GM19463 (cell line): ENCODE results near the gene SLC8B1.

ENCODE experiments used
- ATAC-seq: cut with Tn5 transposase; IDR thresholded peaks from one replicate; pipeline ENCODE4 v1.9.1; 2021; ENCODE audit warnings: mild to moderate bottlenecking, moderate library complexity; ENCODE audit not compliant: unreplicated experiment

SLC8B1 gene

DNA sequence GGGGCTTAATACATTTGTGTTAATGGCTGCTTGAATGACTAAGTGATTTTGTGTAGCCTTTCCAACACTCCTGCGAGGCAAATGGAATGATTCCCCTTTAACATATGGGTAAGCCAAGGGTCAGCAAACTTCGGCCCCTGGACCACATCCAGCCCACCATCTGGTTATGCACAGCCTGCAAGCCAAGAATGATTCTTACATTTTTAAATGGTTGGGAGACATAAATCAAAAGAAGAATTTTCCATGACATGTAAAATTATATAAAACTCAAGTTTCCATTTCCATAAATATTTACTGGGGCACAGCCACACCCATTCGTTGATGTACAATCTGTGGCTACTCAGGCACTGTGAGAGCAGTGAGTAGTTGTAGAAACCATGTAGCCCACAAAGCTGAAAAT is 9.0 kb downstream of the SLC8B1 start:
- ATAC-seq, result no peak

DNA sequence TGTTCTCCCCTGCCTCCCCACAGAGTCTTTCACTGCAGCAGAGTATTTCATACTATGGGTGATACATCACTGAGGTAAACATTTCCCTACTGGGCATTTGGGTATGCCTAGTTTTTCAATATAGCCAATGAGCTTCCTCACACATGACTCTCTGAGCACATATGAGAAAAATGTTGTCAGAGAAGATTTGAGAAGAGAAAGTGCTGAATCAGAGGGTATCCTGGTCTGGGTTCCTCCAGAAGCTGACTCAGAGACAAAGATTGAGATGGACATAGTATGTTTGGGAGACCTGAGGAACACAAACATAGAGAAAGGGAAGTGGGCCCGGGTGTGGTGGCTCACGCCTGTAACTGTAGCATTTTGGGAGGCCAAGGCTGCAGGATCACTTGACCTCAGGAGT is 12.6 kb downstream of the SLC8B1 start:
- ATAC-seq, result no peak

DNA sequence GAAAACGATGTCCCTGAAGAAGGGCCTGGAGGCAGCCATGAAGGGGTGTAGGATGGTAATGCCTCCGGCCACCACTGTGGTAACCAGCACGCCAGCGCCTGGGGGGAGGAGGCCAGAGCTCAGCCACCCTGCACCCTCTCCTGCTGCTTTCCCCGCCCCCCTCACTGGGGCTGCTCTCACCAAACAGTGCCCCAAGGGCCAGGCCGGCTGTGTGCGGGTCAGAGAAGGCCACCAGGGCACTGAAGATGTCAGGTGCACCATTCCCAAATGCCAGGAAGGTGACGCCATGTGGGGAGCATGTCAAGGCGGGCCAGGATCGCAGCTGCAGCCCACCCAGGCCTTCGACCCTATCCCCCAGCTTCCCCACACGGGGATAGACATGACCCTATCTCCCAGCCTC is 14.5 kb downstream of the SLC8B1 start:
- no peak for ATAC-seq

DNA sequence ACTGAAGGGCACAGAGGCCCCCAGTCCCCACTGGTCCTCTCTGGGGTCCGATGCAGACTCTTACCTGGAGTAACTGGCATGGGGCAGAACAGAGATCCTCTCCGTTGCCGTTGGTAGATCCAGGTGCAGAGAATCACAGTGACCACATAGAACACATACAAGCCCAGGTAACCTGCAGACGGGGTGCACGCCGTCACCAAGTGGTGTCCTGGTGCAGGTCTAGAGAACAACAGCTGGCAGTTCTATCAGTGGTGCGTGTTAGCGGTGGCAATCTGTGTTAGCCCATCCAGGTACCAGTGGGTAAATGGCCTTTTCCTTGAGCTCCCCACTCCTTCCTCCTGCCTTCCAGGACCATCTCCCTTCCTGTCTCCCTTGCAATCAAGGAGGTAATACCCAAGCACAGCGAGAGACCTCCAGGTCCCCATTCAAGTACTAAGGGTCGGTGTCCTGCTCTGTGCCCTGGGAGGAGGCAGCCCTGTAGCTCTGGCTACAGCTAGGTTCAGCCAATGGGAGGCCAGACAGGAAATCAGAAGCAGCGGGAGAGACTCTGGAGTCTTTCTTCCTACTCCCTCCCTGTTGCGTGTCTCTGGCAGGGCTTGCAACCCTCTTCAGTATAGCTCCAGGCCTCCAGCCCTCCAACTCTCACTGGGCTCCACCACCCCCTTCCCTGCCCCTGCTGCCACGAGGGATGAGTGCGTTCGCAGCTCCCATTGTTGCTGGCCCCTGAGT is 15.8 kb downstream of the SLC8B1 start:
- ATAC-seq, result no peak

DNA sequence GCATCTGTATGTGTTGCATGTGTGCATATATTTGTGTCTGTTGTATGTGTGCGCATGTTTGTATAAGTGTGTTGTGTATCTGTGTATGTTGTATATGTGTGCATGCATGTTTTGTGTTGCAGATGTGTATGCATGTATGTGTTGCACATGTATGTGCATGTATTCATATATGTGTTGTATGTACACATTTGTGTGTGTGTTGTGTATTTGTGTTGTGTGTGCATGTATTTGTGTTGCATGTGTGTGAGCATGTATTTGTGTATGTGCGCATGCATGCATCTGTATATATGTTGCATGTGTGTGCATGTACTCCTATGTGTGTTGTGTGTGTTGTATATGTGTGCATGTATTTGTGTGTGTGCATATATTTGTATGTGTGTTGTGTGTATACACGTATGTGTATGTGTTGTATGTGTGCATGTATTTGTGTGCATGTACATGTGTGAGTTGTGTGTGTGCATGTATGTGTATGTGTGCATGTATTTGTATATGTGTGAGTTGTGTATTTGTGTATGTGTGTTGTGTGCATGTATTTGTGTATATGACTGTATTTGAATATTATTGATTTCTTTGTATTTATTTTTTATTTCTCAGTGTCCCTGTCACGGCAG is 16.8 kb downstream of the SLC8B1 start:
- ATAC-seq, result no peak

DNA sequence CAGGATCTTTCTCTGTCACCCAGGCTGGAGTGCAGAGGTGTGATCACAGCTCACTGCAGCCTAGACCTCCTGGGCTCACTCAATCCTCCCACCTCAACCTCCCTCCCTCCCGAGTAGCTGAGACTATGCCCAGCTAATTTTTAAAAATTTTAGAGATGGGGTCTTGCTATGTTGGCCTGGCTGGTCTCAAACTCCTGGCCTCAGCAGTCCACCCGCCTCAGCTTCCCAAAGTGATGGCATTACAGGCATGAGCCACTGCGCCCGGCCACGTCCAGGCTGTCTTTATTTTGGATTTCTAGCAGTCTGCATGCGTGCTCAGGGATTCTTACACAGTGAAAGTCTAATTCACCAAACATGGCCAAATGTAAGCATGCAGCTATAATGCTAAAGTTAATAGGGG is 17.8 kb downstream of the SLC8B1 start:
- no peak for ATAC-seq

DNA sequence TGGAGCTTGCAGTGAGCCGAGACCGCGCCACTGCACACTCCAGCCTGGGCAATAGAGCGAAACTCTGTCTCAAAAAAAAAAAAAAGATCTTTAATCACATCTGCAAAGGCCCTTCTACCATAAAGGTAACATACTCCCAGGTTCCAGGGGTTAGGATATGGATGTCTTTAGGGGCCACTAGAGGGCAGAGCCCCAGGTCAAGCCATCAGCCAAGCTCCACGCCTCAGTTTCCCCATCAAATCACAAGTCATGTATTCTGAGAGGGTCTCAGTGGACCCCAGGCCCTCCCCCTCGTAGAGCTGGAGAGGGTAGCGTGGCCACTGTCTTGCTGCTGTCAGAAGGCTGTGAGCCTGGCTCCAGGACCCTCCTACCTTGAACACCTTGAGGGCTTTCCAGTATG is 18.8 kb downstream of the SLC8B1 start:
- ATAC-seq, result no peak

DNA sequence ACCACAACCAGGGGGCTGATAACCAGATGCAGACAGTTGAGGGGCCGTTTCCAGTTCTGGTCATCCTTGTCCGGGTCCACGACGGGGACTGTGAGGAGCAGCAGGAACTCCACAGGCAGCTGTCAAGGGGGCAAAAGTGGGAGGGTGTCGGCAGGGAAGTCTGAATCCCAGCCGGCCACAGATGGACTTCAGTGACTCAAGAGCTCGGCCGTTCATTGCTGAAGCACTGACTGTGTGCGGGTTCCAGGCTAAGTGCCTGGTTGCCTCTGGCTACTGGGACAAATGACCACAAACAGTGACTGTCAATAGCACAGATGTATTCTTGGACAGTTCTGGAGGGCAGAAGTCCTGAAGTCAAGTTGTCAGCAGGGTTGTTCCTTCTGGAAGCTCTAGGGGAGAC is 19.6 kb downstream of the SLC8B1 start:
- no peak for ATAC-seq

DNA sequence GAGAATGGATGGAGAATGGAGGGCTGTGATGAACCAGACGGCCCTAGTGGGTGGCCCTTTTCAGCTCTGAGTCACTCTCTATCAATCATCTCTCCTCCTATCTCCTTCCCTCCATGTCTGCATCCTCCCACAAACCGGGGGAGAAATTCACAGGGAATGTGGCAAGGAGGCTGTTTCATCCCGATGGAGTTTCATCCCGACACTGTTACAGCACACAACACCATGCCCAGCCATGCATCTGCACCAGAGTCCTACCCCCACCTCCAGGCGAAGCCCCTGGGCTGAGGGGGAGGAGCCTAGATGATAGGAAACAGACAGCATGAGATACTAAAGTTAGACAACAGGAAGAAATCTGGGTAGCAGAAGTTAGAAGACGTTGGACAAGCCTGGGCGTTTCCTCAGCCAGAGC is 20.8 kb downstream of the SLC8B1 start:
- ATAC-seq, result no peak

DNA sequence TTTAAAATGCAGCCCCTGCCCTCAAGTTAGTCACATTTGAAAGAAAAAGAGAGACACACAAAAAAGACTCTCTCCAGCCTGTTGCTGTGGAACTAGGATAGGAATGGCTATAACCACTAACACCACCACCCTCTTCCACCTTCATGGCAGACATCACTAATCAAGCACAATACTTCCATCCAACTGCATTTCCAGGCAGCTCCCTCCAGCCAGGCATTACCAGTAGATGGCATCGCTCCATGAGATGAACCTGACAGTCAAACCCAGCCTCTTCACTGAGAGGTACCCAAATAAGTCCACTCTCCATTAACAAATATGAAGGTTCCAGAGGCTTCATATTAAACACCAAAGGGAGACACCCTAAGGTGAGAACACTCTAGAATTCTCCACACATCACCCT is 24.4 kb downstream of the SLC8B1 start:
- no peak for ATAC-seq

DNA sequence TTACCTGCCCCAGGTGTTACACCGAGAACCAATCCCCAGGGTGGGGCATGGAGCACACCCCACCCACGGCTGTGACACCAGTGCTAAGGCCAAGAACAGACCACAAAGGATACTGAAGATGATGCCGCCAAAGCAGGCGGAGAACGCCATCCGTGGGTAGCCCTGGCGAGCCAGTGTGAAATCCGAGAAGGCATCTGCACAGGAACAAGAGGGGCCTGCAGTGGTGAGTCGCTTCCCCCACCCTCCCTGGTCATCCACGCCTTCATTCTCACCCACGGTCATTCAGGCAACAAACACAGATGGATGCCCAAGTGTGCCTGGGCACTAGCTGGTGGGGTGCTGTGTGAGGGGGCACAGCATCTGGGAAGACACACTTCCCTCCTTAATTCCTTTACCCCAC is 28.5 kb downstream of the SLC8B1 start:
- ATAC-seq, result no peak

DNA sequence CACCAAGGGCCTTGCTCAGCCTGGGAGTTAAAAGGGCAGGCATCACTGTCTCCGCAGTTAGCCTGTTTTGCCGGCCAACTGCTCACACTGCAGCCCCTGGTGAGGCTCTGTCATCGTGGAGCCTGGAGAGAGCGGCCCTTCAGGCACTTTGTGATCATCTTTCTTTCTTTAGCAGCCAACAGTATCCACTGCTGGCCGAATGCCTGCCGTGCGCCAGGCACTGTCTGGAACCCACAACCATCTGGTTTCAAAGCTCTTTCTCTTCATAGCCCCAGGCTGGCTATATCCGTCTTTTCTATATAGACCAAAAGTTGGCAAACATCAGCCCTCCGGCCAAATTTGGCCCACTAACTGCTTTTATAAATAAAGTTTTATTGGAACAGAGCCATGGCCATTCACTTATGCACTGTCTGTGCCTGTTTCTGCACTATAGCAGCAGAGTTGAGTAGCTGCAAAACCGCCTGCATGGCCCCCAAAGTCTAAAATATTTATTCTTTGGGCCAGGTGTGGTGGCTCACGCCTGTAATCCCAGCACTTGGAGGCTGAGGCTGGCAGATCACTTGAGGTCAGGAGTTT is 29.5 kb downstream of the SLC8B1 start:
- no peak for ATAC-seq

DNA sequence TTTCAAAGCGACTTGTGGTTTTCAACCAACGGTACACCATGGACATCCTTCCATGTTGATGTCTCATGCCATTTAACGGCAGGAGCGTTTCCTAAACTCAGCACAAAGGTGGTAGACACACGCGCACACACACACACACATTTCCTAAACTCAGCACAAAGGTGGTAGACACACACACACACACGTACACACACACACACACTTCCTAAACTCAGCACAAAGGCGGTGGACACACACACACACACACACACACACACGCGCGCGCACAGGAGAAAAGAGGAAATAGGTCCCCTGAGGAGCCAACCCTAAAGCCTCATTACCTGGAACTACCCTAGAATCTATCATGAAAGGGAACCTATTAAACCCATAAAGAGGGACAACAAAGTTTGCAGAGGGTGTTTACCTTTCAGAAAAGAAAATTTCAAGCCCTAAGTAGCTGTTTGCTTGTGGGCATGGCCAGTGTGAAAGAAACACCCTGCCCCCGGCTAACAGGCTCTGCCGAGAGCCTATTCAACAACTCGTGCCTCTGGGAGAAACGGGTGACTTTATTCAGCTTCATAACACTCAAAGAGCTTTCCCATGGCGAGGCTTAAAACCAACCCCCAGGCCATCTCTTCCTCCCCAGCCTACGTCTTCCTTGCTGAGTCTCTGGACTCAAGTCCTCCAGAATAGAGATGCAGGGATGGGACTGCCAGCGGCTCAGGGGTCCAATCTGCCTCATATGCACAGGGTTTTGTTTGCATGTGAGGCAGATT is 31.8 kb downstream of the SLC8B1 start:
- no peak for ATAC-seq

DNA sequence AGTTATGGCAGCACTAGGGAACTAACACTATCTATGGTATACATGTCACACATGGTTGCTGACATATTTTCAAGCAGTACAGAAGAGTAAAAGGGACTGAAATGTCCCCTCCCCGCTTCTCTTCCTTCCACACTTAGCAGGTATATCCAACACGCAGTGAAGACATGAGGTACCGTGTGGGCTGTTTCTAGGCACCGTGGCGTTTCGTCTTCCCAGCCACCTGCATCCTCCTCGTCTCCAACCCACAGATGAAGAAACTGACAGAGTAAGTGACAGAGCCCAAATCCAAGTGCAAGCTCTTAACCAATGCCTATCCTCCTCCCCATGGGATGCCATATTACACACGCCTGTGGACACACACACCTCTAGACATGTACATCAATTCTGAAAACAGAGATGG is 32.4 kb downstream of the SLC8B1 start:
- ATAC-seq, result no peak

DNA sequence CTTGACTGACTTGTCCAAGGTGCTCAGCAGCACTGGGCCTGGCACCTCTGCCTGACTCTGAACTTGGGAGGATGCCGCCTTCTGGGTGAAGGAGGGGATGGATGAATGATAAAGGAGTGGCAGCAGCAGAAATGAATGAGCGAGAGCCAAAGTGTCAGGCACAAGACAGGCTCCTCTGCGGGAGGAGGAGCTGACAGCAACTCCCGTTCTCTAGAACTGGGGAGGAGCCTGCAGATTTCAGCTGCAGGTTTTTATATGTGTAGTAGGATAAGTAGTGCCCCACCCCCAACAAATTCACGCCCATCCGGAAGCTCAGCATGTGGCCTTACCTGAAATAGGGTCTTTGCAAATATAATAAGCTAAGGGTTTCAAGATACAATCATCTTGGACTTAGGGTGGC is 33.1 kb downstream of the SLC8B1 start:
- no peak for ATAC-seq

DNA sequence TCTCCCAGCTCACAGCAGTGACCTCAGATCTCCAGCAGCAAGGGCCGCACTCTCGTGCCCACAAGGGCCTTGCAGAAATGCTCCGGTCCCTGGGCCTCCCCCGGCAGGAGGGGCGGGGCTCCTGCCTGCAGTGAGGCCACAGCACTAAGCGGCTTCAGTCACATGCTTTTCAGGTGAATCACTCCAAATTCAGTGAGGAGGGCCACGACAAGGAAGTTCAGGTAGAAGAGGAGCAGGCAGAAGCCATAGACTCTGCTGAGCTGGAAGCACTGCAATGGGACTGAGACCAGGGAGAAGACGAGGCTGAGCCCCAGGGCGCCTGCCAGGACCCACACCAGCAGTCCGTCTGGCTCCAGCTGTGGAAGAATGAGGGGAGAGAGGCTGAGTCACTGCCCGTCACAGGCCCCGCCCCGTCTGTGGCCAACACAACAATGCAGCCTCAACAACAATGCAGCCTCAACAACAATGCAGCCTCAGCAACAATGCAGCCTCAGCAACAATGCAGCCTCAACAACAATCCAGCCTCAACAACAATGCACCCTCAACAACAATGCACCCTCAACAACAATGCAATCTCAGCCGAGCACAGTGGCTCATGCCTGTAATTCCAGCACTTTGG is 35.2 kb downstream of the SLC8B1 start:
- no peak for ATAC-seq

DNA sequence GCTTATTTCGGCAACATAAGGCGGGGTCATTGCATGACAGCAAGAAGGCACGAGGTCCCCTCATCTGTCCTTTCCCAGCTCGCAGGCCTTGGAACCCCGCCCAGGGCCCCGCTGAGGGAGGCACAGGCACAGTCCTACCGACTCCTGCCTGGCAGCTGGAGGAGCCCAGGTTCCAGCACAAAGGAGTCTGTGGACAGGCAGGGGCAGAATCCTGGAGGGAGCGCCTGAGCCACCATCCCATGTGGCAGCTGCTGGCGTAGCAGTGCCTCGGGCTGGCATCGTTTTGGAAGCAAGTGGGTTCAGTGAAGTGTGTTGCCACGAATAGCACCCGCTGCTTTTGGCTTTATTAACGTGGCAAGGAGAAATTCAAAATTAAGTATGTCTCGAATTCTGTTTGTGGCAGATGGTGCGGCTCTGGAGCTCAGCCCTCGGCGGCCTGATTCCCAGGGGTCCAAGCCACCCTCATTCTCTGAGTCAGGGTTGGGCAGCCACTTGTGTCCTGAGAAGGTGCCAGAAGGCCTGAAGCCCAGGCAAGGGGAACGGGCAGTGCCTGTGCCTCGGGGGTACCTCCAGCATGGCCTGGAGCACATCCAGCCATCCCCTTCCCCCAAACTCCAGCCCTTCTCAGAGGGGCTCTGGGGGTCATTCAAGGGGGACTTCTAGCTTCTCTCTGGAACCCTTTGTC is 35.9 kb downstream of the SLC8B1 start:
- no peak for ATAC-seq

DNA sequence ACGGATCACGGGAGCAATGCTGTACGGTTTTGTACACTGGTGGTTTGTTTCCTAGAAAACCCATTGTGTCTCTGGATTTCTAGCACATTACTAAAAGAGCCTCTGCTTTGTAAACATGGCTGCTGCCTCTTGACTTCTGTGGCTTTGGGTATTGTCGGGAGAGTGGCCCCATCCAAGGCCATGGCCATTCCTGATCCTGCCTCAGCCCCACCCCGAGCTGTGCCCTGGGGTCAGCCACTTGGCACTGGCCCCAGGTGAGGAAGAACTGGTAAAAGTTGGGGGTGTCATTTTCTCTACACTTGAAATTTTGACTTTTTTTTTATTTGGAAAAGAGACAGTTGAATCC is 36.5 kb downstream of the SLC8B1 start:
- no peak for ATAC-seq

DNA sequence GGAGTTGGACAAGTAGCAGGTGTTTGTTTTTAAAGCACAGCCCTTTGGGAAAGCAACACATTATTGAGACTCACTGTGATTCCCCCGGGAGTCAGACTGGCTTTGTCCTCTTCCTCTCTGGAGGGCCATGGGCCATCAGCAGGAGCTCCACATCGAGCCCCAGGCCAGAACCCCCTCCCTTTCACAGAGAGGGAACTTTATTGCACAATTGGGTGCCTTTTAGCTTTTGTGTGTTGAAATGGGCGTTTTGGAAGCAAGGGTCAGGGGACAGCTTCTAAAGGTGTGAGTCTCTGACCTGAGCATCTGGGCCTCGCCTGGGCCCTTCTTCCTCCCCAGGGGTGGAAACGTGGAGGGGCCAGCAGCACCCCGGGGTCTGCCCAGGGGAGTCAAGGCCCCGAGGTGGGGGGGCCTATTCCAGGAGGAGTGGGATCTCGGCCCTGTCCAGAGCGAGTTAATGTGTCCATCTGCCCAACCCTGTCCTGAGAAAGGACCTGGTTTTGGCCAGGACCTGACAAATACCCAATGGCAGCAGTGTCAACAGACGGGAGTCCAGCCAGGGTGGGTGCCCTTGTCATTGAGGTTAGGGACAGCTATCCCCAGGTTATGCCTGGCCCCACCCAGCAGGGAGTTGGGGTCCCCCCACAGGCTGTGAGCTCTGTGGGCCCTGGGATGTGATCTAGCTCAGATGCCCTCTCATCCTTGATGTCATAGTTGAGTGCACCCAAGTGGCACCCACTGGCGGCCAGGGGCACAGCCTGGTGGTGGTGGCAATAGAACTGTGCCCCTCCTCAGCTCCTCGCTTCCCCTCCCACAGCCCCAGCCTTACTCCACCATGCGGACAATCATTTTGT is 37.1 kb downstream of the SLC8B1 start:
- no peak for ATAC-seq

DNA sequence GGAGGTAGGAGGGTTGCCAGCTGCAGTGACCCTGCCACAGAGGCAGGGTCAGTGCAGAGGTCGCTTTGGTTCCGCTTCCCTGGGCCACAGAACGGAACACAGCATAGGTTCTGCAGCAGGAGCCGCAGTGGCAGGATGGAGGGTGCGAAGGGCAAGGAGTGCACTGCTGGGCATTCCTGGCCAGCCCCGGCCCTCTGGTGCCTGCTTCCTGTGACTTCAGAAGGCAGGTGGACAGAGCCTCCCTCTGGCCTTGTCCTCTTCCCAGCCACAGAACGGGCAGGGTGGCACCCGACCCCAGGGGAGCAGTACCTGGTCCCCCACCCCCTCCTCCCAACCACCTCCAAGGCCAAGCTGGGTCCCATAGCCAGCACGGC is 37.7 kb downstream of the SLC8B1 start:
- no peak for ATAC-seq
